Heart left ventricle (tissue), 13 donors: ENCODE measurements around the gene BRK1.
"Not testable (repeated sequence)": the region's sequence is repeated elsewhere in the genome, so short reads cannot be mapped to it uniquely, and the experiment has no call there.

Experiments
- POLR2A ChIP-seq, 2 donors: fragments of 450-650 bp; IDR thresholded peaks; one replicate each; pipeline ENCODE4 v1.6.1; 2017; ENCODE audit warnings: antibody characterized with exemption in 2 of 2, mild to moderate bottlenecking in 2 of 2, moderate library complexity in 2 of 2
- TF ChIP-seq, protein P1 (sequence below), 12 donors: fragments of 200-600 bp; sonication (generic) in 4 of 12; IDR thresholded peaks; one replicate each; pipeline versions ENCODE4 v1.5.0 to v1.8.0; 2018 to 2022; ENCODE audit warnings: antibody characterized with exemption in 12 of 12, mild to moderate bottlenecking in 5 of 12
- donor health status: ischemic (EF 13 %, LVEDD 7.1; RV severe dilation, severe dysfunction).
- donor health status: DM: no; HTN: yes; CAD: no.
- donor health status: DM: no; HTN: no; CAD: no.
- donor health status: ischemic (EF 25% LVEDD 6.9; RV normal size, moderate dysfunction).
- donor health status: ischemic (EF 25% LVEDD 5.7; RV mildly dilated, moderate dysfunction).
- donor health status: ischemic (EF 35%, LVEDD 5.7; RV mildly dilated, moderate dysfunction).
- donor health status: nonischemic (EF 11% LVEDD 7.7; RV severe dilation, severe dysfunction).
- donor health status: DM: yes; HTN: yes; CAD: no.
- donor health status: PGD.
- donor health status: ischemic (EF 29% LVEDD 5.4; RV normal size, mild dysfunction).
- donor health status: nonischemic (EF 23%, LVEDD 6.1; RV moderate dilation, normal function).

DNA sequence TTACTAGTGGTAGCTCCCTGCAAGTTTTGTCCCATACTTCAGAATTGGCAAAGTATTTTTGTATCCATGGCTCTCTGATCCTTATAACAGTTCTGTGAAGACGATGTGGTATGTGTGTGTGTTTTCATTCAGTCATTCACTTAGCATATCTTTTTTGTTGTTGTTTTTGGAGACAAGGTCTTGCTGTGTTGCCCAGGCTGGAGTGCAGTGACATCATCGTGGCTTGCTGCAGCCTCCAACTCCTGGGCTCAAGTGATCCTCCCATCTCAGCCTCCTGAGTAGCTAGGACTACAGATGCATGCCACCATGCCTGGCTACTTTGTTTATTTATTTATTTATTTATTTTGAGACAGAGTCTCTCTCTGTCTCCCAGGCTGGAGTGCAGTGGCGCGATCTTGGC lies 60.7 kb downstream of the BRK1 start:
- TF ChIP-seq, protein P1, sequence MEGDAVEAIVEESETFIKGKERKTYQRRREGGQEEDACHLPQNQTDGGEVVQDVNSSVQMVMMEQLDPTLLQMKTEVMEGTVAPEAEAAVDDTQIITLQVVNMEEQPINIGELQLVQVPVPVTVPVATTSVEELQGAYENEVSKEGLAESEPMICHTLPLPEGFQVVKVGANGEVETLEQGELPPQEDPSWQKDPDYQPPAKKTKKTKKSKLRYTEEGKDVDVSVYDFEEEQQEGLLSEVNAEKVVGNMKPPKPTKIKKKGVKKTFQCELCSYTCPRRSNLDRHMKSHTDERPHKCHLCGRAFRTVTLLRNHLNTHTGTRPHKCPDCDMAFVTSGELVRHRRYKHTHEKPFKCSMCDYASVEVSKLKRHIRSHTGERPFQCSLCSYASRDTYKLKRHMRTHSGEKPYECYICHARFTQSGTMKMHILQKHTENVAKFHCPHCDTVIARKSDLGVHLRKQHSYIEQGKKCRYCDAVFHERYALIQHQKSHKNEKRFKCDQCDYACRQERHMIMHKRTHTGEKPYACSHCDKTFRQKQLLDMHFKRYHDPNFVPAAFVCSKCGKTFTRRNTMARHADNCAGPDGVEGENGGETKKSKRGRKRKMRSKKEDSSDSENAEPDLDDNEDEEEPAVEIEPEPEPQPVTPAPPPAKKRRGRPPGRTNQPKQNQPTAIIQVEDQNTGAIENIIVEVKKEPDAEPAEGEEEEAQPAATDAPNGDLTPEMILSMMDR (IDR thresholded peaks at IDR 0.05), result not testable (repeated sequence)
- TF ChIP-seq POLR2A (IDR thresholded peaks at IDR 0.05), result not testable (repeated sequence)
